Mesothelial cell of epicardium (in vitro differentiated cells): ENCODE data around the gene CACNA1A. TPM values are rescaled to one million over a fixed set of nuclear protein-coding genes. Genes with fewer than 3 reads are reported as not detected.

Experiments used
- DNase-seq, 2 experiments: peaks; one replicate each; pipeline ENCODE4 v3.0.0; 2021; ENCODE audit warnings: low spot score in 2 of 2; ENCODE audit not compliant: unreplicated experiment in 2 of 2
- H3K27ac Mint-ChIP-seq: 2 replicates; pipeline ENCODE4 v1.8.0; 2021; ENCODE audit warnings: mixed read lengths
- H3K27me3 Mint-ChIP-seq: 2 replicates; pipeline ENCODE4 v1.8.0; 2021; ENCODE audit warnings: low read depth, mixed read lengths
- H3K36me3 Mint-ChIP-seq: 2 replicates; pipeline ENCODE4 v1.8.0; 2021; ENCODE audit warnings: mixed read lengths
- H3K4me1 Mint-ChIP-seq: 2 replicates; pipeline ENCODE4 v1.8.0; 2021; ENCODE audit warnings: mixed read lengths
- H3K4me3 Mint-ChIP-seq: 2 replicates; pipeline ENCODE4 v1.8.0; 2021; ENCODE audit warnings: mild to moderate bottlenecking, moderate library complexity, mixed read lengths
- H3K9me3 Mint-ChIP-seq: 2 replicates; pipeline ENCODE4 v1.8.0; 2021; ENCODE audit warnings: mixed read lengths
- total RNA-seq: library from RNA; stranded (reverse); gene quantifications from 3 replicates; pipeline ENCODE4 v1.2.1, GENCODE V29; 2021
- TF ChIP-seq, protein P1 (sequence below): fragments of 200-600 bp; sonication (generic); IDR thresholded peaks from one replicate; pipeline ENCODE4 v1.5.0; 2021; ENCODE audit warnings: antibody characterized with exemption; ENCODE audit not compliant: unreplicated experiment

CACNA1A gene
- total RNA-seq, 1 donor from 2014 or later: 1.0 TPM

DNA sequence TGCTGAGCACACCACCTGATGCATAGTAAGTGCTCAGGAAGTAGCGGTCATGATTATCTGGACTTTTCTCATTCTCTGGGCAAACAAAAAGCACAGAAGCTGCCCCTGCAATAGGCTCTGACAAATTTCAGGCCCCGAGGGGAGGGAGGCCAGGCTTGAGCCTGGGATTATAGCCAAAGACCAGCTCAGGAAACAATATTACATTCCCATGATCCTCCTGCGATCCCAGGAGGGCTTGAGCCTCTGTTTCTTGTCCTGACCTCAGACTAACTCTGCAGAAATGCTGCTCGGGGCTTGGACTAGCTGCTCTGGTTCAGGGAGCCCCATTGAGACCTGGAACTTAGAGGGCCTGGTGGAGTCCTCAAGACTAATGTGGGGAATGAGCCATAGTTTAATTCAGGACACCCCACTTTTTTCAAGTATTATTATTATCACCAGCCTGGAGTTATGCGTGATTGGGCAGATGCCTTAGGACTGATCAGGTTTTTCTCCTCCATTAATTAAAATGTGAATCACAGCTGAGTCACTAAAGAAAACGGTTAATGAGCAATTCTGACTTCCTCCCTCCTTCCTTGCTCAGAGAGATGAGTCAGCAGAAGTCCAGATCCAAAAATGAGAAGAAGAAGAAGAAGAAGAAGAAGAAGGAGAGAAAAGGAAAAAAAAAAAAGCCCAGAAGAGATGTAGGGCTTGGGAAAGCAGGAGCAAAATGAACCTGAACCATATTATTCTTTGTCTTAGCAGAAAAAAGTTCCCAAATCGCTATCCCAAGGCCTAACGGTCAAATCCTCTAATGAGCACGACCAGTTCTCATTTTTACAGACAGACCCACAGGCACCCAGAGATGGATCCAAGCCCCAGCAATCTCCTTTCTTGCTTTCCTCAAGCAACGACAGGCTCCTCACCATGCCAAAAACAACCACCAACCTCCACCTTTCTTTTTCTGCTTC lies 107.2 kb downstream of the CACNA1A start:
- H3K36me3 Mint-ChIP-seq: no peaks in the 10 kb centered on the region
- H3K27ac Mint-ChIP-seq: no peak overlapping the region
- TF ChIP-seq, protein P1, sequence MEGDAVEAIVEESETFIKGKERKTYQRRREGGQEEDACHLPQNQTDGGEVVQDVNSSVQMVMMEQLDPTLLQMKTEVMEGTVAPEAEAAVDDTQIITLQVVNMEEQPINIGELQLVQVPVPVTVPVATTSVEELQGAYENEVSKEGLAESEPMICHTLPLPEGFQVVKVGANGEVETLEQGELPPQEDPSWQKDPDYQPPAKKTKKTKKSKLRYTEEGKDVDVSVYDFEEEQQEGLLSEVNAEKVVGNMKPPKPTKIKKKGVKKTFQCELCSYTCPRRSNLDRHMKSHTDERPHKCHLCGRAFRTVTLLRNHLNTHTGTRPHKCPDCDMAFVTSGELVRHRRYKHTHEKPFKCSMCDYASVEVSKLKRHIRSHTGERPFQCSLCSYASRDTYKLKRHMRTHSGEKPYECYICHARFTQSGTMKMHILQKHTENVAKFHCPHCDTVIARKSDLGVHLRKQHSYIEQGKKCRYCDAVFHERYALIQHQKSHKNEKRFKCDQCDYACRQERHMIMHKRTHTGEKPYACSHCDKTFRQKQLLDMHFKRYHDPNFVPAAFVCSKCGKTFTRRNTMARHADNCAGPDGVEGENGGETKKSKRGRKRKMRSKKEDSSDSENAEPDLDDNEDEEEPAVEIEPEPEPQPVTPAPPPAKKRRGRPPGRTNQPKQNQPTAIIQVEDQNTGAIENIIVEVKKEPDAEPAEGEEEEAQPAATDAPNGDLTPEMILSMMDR: no peak
- H3K4me3 Mint-ChIP-seq: no peak overlapping the region
- DNase-seq: no peak
- H3K9me3 Mint-ChIP-seq: peaks cover 6% of the 10 kb centered on the region
- peaks cover 17% of the 10 kb centered on the region for H3K27me3 Mint-ChIP-seq
- H3K4me1 Mint-ChIP-seq: no peaks in the 10 kb centered on the region

DNA sequence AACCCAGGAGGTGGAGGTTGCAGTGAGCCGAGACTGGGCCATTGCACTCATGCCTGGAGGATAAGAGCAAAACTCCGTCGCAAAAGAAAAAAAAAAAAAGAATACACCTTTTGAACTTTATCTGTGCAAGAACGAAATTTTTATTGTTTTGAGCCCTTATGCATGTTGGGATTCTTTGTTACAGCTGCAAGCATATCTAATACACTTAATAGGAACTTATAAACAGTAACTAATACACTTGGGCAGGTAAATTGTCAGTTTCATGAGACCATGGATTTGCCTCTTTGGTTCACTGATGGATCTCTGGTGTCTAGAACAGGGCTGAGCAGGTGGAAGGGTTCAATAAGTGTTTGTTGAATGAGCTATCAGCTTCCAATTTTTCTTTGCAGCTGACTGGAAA lies 108.1 kb downstream of the CACNA1A start:
- Mint-ChIP-seq H3K36me3 (no peaks in the 10 kb centered on the region), H3K9me3 (peaks cover 6% of the 10 kb centered on the region), H3K27ac (no peak overlapping the region), H3K4me3 (no peak overlapping the region), H3K4me1 (no peaks in the 10 kb centered on the region), H3K27me3 (peaks cover 24% of the 10 kb centered on the region)
- DNase-seq: no peak
- TF ChIP-seq, protein P1: no peak

DNA sequence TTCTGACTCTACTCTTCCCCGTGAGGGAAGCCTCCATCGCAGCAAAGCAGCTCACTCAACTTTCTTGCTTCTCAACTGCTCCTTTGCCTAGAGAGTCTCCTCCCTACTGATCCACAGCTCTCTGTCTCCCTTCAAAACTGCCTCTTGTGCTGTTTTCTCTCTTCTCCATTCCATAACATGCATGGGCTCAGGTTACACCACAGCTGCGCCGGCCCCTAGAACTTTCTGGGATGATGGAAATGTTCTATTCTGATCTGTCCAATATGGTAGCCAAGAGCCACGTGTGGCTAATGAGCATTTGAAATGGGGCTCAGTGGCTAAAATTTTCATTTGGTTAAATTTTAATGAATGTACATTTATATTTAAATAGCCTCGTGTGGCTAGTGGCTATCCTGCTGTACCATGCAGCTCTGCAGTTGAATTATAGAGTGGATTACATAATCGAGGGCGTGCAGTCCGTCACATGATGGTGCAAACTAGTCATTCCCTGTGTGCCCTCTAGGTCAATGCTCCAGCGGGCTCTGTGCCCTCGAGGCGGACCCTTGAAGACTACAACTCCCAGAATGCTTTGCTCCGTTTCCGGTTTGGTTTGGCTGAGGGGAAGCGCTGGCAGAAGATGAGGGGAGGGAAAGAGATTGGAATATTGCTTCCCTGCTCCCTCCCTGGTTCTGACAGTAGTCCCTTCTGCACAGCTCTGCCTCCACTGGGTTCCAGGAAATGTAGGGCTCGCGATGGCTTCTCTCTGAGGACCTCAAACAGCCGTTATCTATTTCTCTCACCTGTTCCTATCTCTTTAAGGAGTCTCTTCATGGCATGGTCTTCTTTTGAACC lies 109.8 kb downstream of the CACNA1A start:
- H3K36me3 Mint-ChIP-seq: no peaks in the 10 kb centered on the region
- TF ChIP-seq, protein P1: no peak
- H3K4me3 Mint-ChIP-seq: peak overlapping the region; percentile 15

DNA sequence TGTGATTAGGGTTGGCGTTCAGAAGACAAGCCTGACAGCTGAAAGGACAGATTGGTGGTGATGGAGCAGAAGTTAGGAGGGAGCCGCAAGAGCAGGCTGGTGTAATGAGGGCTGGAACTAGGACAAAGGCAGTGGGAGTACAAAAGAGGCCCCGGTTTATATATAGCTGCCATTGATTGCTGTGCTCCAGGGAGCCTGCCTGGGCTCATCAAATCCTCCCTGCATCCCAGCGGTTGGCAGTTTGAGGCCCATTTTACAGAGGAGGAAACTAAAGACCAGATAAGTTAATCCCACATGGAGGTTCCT lies 123.7 kb downstream of the CACNA1A start:
- TF ChIP-seq, protein P1: no peak
- Mint-ChIP-seq H3K9me3 (peaks cover 7% of the 10 kb centered on the region), H3K4me1 (no peaks in the 10 kb centered on the region), H3K27me3 (peaks cover 7% of the 10 kb centered on the region), H3K36me3 (no peaks in the 10 kb centered on the region), H3K27ac (no peak overlapping the region), H3K4me3 (no peak overlapping the region)
- DNase-seq: no peak

More for the DNA sequence above, 109.8 kb downstream of the CACNA1A start:
- Mint-ChIP-seq H3K27ac (no peak overlapping the region), H3K4me1 (no peaks in the 10 kb centered on the region), H3K9me3 (no peaks in the 10 kb centered on the region), H3K27me3 (peaks cover 35% of the 10 kb centered on the region)
- DNase-seq: no peak

DNA sequence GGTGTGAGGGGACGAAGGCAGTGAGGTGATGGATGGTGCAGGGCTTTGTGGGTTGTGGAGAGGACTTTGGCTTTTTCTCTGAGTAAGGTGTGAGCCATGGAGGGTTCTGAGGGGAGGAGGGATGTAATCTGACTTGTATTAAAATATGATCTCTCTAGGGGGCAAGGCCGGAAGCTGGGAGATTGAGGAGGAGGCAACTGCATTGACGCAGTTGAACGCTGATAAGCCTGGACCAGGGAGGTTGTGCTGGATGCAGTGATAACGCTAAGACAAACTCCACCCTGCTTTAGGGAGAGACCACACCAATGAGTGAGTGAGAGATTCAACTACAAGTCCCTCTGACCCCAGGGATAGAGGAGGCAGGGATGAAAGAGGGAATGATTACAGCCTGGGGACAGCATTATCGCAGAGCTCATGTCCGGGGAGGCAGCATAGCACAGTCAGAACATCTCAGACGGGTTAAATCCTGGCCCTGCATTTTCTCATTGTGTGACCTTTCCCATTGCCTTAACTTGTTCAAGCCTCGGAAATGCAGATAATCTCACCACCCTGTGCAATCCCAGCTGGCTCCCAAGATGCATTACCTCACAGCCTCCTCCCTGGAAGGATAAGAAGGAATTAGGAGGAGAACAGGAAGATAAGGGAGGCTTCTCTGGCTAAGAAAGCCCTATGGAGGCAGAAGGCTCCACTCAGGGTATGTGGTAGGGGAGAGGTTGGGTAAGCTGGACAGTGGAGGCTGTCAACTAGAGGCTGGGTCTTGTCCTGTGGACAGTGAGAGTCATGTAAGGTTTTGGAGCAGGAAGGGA lies 124.2 kb downstream of the CACNA1A start:
- Mint-ChIP-seq H3K9me3 (peaks cover 7% of the 10 kb centered on the region), H3K27ac (no peak overlapping the region), H3K4me1 (no peaks in the 10 kb centered on the region), H3K4me3 (no peak overlapping the region), H3K36me3 (no peaks in the 10 kb centered on the region), H3K27me3 (peaks cover 4% of the 10 kb centered on the region)
- TF ChIP-seq, protein P1: no peak
- no peak for DNase-seq
